Thyroid gland (tissue), 4 donors: ENCODE data around the gene PDZD2. TPM values are rescaled to one million over a fixed set of nuclear protein-coding genes. Genes with fewer than 3 reads are reported as not detected.

Experiments used
- DNase-seq, 2 donors: peaks; one replicate each; pipeline ENCODE4 v3.0.0-alpha.2; 2019
- H3K27ac ChIP-seq, 3 donors: fragments of 200-600 bp; sonication (generic); 1 replicate in 2 of 3; 2 replicates in 1 of 3; pipeline ENCODE4 v1.5.1; 2016 to 2019; ENCODE audit warnings: mild to moderate bottlenecking in 1 of 3, moderate library complexity in 1 of 3
- H3K27me3 ChIP-seq: fragments of 200-600 bp; sonication (generic); one replicate; pipeline ENCODE4 v1.5.1; 2019
- H3K36me3 ChIP-seq, 2 donors: fragments of 200-600 bp; sonication (generic); one replicate each; pipeline ENCODE4 v1.5.1; 2016 to 2019
- H3K4me1 ChIP-seq, 2 donors: fragments of 200-600 bp; sonication (generic); one replicate each; pipeline ENCODE4 v1.5.1; 2017 to 2019
- H3K4me3 ChIP-seq, 3 donors: fragments of 200-600 bp; sonication (generic); replicated peaks in 1 of 3; 1 replicate in 2 of 3; 2 replicates in 1 of 3; pipeline ENCODE4 v1.5.1; 2016; ENCODE audit warnings: mild to moderate bottlenecking in 1 of 3
- H3K9me3 ChIP-seq: fragments of 200-600 bp; sonication (generic); one replicate; pipeline ENCODE4 v1.5.1; 2017
- POLR2A ChIP-seq, 2 donors: fragments of 450-650 bp; IDR thresholded peaks; one replicate each; pipeline ENCODE4 v1.6.1; 2017; ENCODE audit warnings: antibody characterized with exemption in 2 of 2, mild to moderate bottlenecking in 2 of 2, moderate library complexity in 1 of 2
- WGBS, 2 donors: methylation state at CpG; one replicate each; pipeline ENCODE4 v1.1.5; 2017; 5-methylcytosine and 5-hydroxymethylcytosine counted together
- intact Hi-C: fragments of 100-400 bp; cut with DNase I; formaldehyde crosslinking; loops from one replicate; pipeline ENCODE4 v1.15.1; 2023
- total RNA-seq, 4 donors: library from RNA; depleted of rRNA; stranded (reverse); fragments of >200 nt; gene quantifications; one replicate each; pipeline ENCODE4 v1.2.3, GENCODE V29; 2016
- TF ChIP-seq, protein P1 (sequence below), 6 experiments: fragments of 200-600 bp in 3 of 6; fragments of 450-650 bp in 3 of 6; sonication (generic) in 3 of 6; IDR thresholded peaks; one replicate each; pipeline ENCODE4 v1.5.1; 2016 to 2019; ENCODE audit warnings: antibody characterized with exemption in 6 of 6, mild to moderate bottlenecking in 2 of 6, inconsistent platforms in 1 of 6, moderate library complexity in 1 of 6

Gene PDZD2
- total RNA-seq, 4 donors from 2014 or later: 1.8 to 4.5 (median 3.9) TPM

GRCh38 chr5:31909073-31909472 is 270.1 kb downstream of the PDZD2 start:
- Histone ChIP-seq H3K36me3 (no peaks in the 10 kb centered on the region), H3K9me3 (no peaks in the 10 kb centered on the region), H3K4me3 (no peak overlapping the region), H3K27ac (no peak overlapping the region), H3K27me3 (no peaks in the 10 kb centered on the region), H3K4me1 (no peaks in the 10 kb centered on the region)
- DNase-seq: no peak
- intact Hi-C loops: no loop called here
- 88 to 92% methylated on average over 3 of the region's 3 CpGs for WGBS, 2 donors
- TF ChIP-seq, protein P1, sequence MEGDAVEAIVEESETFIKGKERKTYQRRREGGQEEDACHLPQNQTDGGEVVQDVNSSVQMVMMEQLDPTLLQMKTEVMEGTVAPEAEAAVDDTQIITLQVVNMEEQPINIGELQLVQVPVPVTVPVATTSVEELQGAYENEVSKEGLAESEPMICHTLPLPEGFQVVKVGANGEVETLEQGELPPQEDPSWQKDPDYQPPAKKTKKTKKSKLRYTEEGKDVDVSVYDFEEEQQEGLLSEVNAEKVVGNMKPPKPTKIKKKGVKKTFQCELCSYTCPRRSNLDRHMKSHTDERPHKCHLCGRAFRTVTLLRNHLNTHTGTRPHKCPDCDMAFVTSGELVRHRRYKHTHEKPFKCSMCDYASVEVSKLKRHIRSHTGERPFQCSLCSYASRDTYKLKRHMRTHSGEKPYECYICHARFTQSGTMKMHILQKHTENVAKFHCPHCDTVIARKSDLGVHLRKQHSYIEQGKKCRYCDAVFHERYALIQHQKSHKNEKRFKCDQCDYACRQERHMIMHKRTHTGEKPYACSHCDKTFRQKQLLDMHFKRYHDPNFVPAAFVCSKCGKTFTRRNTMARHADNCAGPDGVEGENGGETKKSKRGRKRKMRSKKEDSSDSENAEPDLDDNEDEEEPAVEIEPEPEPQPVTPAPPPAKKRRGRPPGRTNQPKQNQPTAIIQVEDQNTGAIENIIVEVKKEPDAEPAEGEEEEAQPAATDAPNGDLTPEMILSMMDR (IDR thresholded peaks at IDR 0.05): no peak
- no peak for TF ChIP-seq POLR2A (IDR thresholded peaks at IDR 0.05)

GRCh38 chr5:31911291-31912265 is 272.6 kb downstream of the PDZD2 start:
- intact Hi-C loops: no loop called here
- no peaks in the 10 kb centered on the region for H3K36me3 ChIP-seq
- no peaks in the 10 kb centered on the region for H3K4me1 ChIP-seq
- no peaks in the 10 kb centered on the region for H3K27me3 ChIP-seq
- no peak overlapping the region for H3K4me3 ChIP-seq
- 84 to 89% methylated on average over 15 of the region's 15 CpGs for WGBS, 2 donors
- TF ChIP-seq, protein P1 (IDR thresholded peaks at IDR 0.05): no peak
- no peak for TF ChIP-seq POLR2A (IDR thresholded peaks at IDR 0.05)
- no peak for DNase-seq
- H3K9me3 ChIP-seq: no peaks in the 10 kb centered on the region
- no peak overlapping the region for H3K27ac ChIP-seq

- Histone ChIP-seq H3K27me3 (no peaks in the 10 kb centered on the region), H3K36me3 (no peaks in the 10 kb centered on the region), H3K9me3 (no peaks in the 10 kb centered on the region), H3K4me1 (no peaks in the 10 kb centered on the region), H3K27ac (no peak overlapping the region), H3K4me3 (no peak overlapping the region)
- 75 to 82% methylated on average over 2 of the region's 2 CpGs for WGBS, 2 donors
- TF ChIP-seq, protein P1 (IDR thresholded peaks at IDR 0.05): no peak
- no peak for TF ChIP-seq POLR2A (IDR thresholded peaks at IDR 0.05)
- DNase-seq: no peak
- intact Hi-C loops: no loop called here
Measured at GRCh38 chr5:31913808-31914207, 274.9 kb downstream of the PDZD2 start.

- Histone ChIP-seq H3K27ac (no peak overlapping the region), H3K9me3 (no peaks in the 10 kb centered on the region), H3K4me3 (no peak overlapping the region), H3K4me1 (no peaks in the 10 kb centered on the region), H3K36me3 (no peaks in the 10 kb centered on the region), H3K27me3 (no peaks in the 10 kb centered on the region)
- WGBS, 2 donors: 93 to 96% methylated on average over 7 to 8 of the region's 8 CpGs
- TF ChIP-seq, protein P1 (IDR thresholded peaks at IDR 0.05): no peak
- DNase-seq: no peak
- intact Hi-C loops: no loop called here
Measured at GRCh38 chr5:31916327-31916726, 277.4 kb downstream of the PDZD2 start.

- WGBS, 2 donors: 72 to 74% methylated on average over 3 of the region's 3 CpGs
- intact Hi-C loops: no loop called here
- no peak overlapping the region for H3K27ac ChIP-seq
- no peak for DNase-seq
- no peak for TF ChIP-seq POLR2A (IDR thresholded peaks at IDR 0.05)
- TF ChIP-seq, protein P1 (IDR thresholded peaks at IDR 0.05): no peak
- H3K9me3 ChIP-seq: no peaks in the 10 kb centered on the region
- H3K4me1 ChIP-seq: no peaks in the 10 kb centered on the region
- H3K36me3 ChIP-seq: no peaks in the 10 kb centered on the region
- no peak overlapping the region for H3K4me3 ChIP-seq
- H3K27me3 ChIP-seq: no peaks in the 10 kb centered on the region
Measured at GRCh38 chr5:31918739-31919138, 279.8 kb downstream of the PDZD2 start.
